K562 treated with DMSO at 1 percent for 4 hours (cell line): ENCODE results near the gene C11orf91. TPM values are rescaled to one million over a fixed set of nuclear protein-coding genes. Genes with fewer than 3 reads are reported as not detected.

Experiments
- total RNA-seq: library from RNA; unstranded; fragments of 300-600 nt; gene quantifications from 2 replicates; pipeline ENCODE4 v1.2.3, GENCODE V29; 2022; ENCODE audit not compliant: insufficient read depth

C11orf91 gene
- not detected in 2 replicates for total RNA-seq

DNA sequence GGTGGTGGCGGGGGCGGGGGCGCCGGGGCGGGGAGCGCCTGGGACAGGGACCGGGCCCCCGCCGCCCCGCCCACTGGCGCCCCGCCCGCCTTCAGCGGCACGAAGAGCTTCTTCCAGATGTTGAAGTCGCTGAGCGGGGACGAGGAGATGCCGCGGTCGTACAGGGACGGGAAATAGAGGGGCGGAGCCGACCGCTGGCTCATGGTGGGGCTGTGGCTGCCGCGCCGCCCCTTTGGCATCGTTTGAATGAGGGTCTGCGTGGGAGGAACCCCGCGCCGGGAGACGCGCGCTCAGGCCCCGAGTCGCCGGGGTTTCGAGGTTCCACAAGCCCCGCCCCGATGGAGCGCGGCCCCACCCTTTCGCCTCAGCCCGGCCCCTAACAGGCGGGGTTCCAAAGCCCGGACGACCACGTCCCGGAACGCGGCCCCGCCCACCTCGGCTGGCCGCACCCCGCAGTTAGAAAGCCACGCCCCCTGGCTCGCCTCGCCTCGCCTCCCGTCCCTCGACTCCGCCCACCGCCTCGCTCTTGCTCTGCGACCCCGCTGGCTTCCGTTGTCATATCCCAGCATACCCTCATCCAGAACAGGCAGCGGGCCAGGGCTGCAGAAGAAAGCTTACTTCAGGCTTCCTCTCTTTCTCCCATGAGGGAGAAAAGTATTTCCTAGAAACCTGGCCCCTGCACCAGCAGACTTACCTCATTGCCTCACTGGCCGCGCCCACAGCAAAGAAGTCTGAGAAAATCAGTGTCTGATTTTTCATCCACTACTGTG, at the start of gene C11orf91:
Gene C11orf91 (minus strand): TSS at position 325 of the 770 bp plus-strand sequence. CDS start 86 bp downstream, at position 239.

GRCh38 chr11:33736148-33736812, 35.7 kb upstream of the C11orf91 start, which contains the start of gene CD59:
CD59 (minus strand) TSS chr11:33736423; CDS start chr11:33722445, 13,978 bp downstream.

Other genes with a start within 250 kb of the C11orf91 start
- 113 and 132 TPM in 2 replicates for gene CD59, start 35.6 kb upstream of the C11orf91 start, total RNA-seq
- gene FBXO3, start 73.7 kb upstream of the C11orf91 start, total RNA-seq, result 10.1 and 11.5 TPM in 2 replicates
- 16.3 and 19.0 TPM in 2 replicates for gene LMO2, start 191.2 kb upstream of the C11orf91 start, total RNA-seq